BLaER1 (cell line): ENCODE data around the gene COL23A1.
A peak's percentile ranks its signal among the peaks of the same experiment; 100 is the strongest.

Experiments used
- H3K27ac ChIP-seq: shearing (Covaris generic); formaldehyde crosslinking; 2 replicates; pipeline ENCODE4 v1.8.1; 2022
- H3K27me3 ChIP-seq: shearing (Covaris generic); formaldehyde crosslinking; 2 replicates; pipeline ENCODE4 v1.8.1; 2022
- H3K36me3 ChIP-seq: shearing (Covaris generic); formaldehyde crosslinking; 2 replicates; pipeline ENCODE4 v1.8.1; 2022
- H3K4me1 ChIP-seq: shearing (Covaris generic); formaldehyde crosslinking; 2 replicates; pipeline ENCODE4 v1.8.1; 2022
- H3K4me2 ChIP-seq: shearing (Covaris generic); formaldehyde crosslinking; 2 replicates; pipeline ENCODE4 v1.8.1; 2022
- H3K4me3 ChIP-seq: shearing (Covaris generic); formaldehyde crosslinking; 2 replicates; pipeline ENCODE4 v1.8.1; 2022
- H3K9ac ChIP-seq: shearing (Covaris generic); formaldehyde crosslinking; 2 replicates; pipeline ENCODE4 v1.8.1; 2022
- H3K9me3 ChIP-seq: shearing (Covaris generic); formaldehyde crosslinking; 2 replicates; pipeline ENCODE4 v1.8.1; 2022
- H4K20me1 ChIP-seq: shearing (Covaris generic); formaldehyde crosslinking; 2 replicates; pipeline ENCODE4 v1.8.1; 2022
- Cebpa-rat ChIP-seq: shearing (Covaris generic); IDR thresholded peaks from 2 replicates; pipeline ENCODE4 v1.8.1; 2022

The COL23A1 gene

GRCh38 chr5:178336889-178337288, 253.3 kb downstream of the COL23A1 start:
- H3K36me3 ChIP-seq = no peaks in the 10 kb centered on the region
- H3K27ac ChIP-seq = no peak overlapping the region
- peaks cover 10% of the 10 kb centered on the region for H3K4me1 ChIP-seq
- H3K9ac ChIP-seq = no peak overlapping the region
- H4K20me1 ChIP-seq = no peaks in the 10 kb centered on the region
- no peaks in the 10 kb centered on the region for H3K27me3 ChIP-seq
- H3K4me2 ChIP-seq = no peak overlapping the region
- no peak for TF ChIP-seq Cebpa-rat
- no peaks in the 10 kb centered on the region for H3K9me3 ChIP-seq
- H3K4me3 ChIP-seq = no peak overlapping the region

GRCh38 chr5:178335302-178336030, 254.7 kb downstream of the COL23A1 start:
- no peak overlapping the region for H3K4me3 ChIP-seq
- no peak overlapping the region for H3K27ac ChIP-seq
- H3K36me3 ChIP-seq = no peaks in the 10 kb centered on the region
- no peak overlapping the region for H3K9ac ChIP-seq
- no peaks in the 10 kb centered on the region for H3K27me3 ChIP-seq
- no peaks in the 10 kb centered on the region for H3K9me3 ChIP-seq
- H3K4me2 ChIP-seq = no peak overlapping the region
- H3K4me1 ChIP-seq = peaks cover 24% of the 10 kb centered on the region
- TF ChIP-seq Cebpa-rat = no peak
- H4K20me1 ChIP-seq = no peaks in the 10 kb centered on the region

GRCh38 chr5:178334861-178335260, 255.3 kb downstream of the COL23A1 start:
- Histone ChIP-seq H3K4me1 (peaks cover 30% of the 10 kb centered on the region), H3K9ac (no peak overlapping the region), H4K20me1 (no peaks in the 10 kb centered on the region), H3K9me3 (no peaks in the 10 kb centered on the region), H3K27me3 (no peaks in the 10 kb centered on the region), H3K4me2 (no peak overlapping the region), H3K4me3 (no peak overlapping the region), H3K36me3 (no peaks in the 10 kb centered on the region), H3K27ac (no peak overlapping the region)
- TF ChIP-seq Cebpa-rat = no peak

GRCh38 chr5:178333821-178334481, 256.2 kb downstream of the COL23A1 start:
- no peaks in the 10 kb centered on the region for H4K20me1 ChIP-seq
- no peak for TF ChIP-seq Cebpa-rat
- no peak overlapping the region for H3K9ac ChIP-seq
- H3K36me3 ChIP-seq = no peaks in the 10 kb centered on the region
- no peaks in the 10 kb centered on the region for H3K9me3 ChIP-seq
- H3K4me3 ChIP-seq = no peak overlapping the region
- peaks cover 39% of the 10 kb centered on the region for H3K4me1 ChIP-seq
- H3K4me2 ChIP-seq = no peak overlapping the region
- H3K27ac ChIP-seq = no peak overlapping the region
- H3K27me3 ChIP-seq = no peaks in the 10 kb centered on the region

GRCh38 chr5:178332210-178332641, 258.0 kb downstream of the COL23A1 start:
- H4K20me1 ChIP-seq = no peaks in the 10 kb centered on the region
- H3K4me3 ChIP-seq = no peak overlapping the region
- peaks cover 49% of the 10 kb centered on the region for H3K4me1 ChIP-seq
- no peak overlapping the region for H3K4me2 ChIP-seq
- no peak overlapping the region for H3K9ac ChIP-seq
- H3K27me3 ChIP-seq = no peaks in the 10 kb centered on the region
- no peaks in the 10 kb centered on the region for H3K9me3 ChIP-seq
- TF ChIP-seq Cebpa-rat = no peak
- no peaks in the 10 kb centered on the region for H3K36me3 ChIP-seq
- H3K27ac ChIP-seq = no peak overlapping the region

GRCh38 chr5:178331491-178331996, 258.6 kb downstream of the COL23A1 start:
- Histone ChIP-seq H3K4me3 (no peak overlapping the region), H3K4me1 (peaks cover 50% of the 10 kb centered on the region), H3K9ac (no peak overlapping the region), H3K27me3 (no peaks in the 10 kb centered on the region), H3K4me2 (peak overlapping the region; percentile 39; the same call in 1 of the 2 replicates), H4K20me1 (no peaks in the 10 kb centered on the region), H3K9me3 (no peaks in the 10 kb centered on the region), H3K27ac (no peak overlapping the region), H3K36me3 (no peaks in the 10 kb centered on the region)
- TF ChIP-seq Cebpa-rat = no peak

- Histone ChIP-seq H3K9ac (no peak overlapping the region), H3K9me3 (no peaks in the 10 kb centered on the region), H3K36me3 (no peaks in the 10 kb centered on the region), H3K27me3 (no peaks in the 10 kb centered on the region), H3K4me3 (no peak overlapping the region), H3K4me1 (peaks cover 55% of the 10 kb centered on the region), H3K4me2 (peak overlapping the region; percentile 39), H3K27ac (no peak overlapping the region), H4K20me1 (0 out of 2 replicates have a peak, but pooled peaks cover 2% of the 10 kb centered on the region)
- no peak for TF ChIP-seq Cebpa-rat
These were observed 259.3 kb downstream of the COL23A1 start for GRCh38 chr5:178330791-178331404.

GRCh38 chr5:178328826-178329730, 261.1 kb downstream of the COL23A1 start:
- Histone ChIP-seq H3K9ac (no peak overlapping the region), H3K27me3 (no peaks in the 10 kb centered on the region), H3K4me3 (no peak overlapping the region), H4K20me1 (peaks cover 20% of the 10 kb centered on the region), H3K36me3 (no peaks in the 10 kb centered on the region), H3K27ac (no peak overlapping the region), H3K9me3 (no peaks in the 10 kb centered on the region), H3K4me1 (peaks cover 73% of the 10 kb centered on the region), H3K4me2 (peak overlapping the region; percentile 39; the same call in 1 of the 2 replicates)
- TF ChIP-seq Cebpa-rat = no peak
